Measurements from ENCODE around the gene SEMA3B. TPM values are rescaled to one million over a fixed set of nuclear protein-coding genes. Genes with fewer than 3 reads are reported as not detected.
A peak's percentile ranks its signal among the peaks of the same experiment; 100 is the strongest.

Gene SEMA3B
- total and polyA plus RNA-seq, 2 of the 4 experiments (the other 2 are of a cell fraction): 4.3 to 29.3 TPM

DNA sequence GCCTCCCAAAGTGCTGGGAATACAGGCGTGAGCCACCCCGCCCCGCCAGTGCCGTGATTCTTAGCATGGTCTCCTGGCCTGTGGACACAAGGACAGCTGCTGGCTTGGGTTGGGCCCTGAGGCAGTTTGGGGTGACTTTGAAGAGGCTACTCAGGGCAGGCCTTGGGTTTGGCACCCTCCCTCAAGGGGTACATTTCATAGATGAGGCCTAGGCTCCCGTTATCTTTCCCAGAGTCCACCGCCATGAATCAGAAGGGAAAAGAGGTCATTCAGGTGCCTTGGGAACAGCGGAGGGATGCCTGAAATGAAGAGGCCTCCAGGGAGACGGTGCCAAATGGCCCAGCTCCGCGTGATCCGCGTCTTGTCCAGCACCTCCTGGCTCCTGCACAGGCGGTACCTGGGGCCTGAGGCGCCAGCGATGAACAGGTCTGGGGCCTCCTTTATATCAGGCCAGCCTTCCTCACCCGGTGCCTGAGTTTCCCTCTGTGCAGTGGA is 23.6 kb upstream of the SEMA3B start (continued):
- TF ChIP-seq USF2 (IDR thresholded peaks at IDR 0.05; ENCODE audit: low read depth, low read length): no peak

DNA sequence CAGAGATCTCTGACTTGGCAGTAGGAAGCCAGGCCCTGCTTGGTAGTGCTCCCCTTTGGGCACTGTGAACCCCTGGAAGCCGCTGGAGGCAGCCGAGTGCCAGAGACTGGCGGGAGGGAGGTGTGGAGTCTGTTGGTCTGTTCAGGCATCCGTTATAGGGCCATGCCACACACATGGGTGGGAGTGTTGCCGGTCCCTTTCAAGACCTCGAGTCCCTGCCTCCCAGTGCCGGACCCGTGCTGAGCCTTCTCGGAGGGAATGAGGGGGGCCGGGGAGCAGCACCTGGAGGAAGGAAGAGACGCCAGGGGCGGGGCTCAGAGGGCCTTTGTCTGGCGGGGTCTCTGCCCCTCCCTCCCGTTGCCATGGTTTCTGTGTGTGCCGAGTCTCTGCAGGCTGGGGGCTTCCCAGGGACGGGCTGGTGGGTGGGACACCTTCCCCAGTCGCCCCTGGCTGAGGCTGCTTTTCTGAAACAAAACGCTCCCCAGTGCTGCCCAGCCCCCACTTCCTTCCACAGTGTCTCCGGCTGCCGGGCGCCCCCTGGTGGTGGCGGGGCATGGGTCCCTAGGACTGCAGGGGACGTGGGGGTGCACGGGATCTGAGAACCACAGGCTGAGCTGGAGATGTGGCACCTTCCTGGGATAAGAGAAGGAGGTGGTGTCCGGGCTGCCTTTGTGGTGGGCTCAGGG is 23.0 kb upstream of the SEMA3B start:
- Histone ChIP-seq H3K23ac (ENCODE audit: low read depth, low read length) (peak overlapping the region; percentile 57; the same call in 1 of the 2 replicates), H3K79me1 (ENCODE audit: low read depth in 1 of 2, low read length in 2 of 2) (peaks cover 9 to 87% of the 10 kb centered on the region in 2 experiments), H3K27me3 (ENCODE audit: control insufficient read depth, insufficient read depth, low read length) (no peaks in the 10 kb centered on the region), H3K56ac (ENCODE audit: extremely low read depth, insufficient read depth, low read length) (peak overlapping the region; percentile 65; the same call in 1 of the 2 replicates), H3K4ac (ENCODE audit: low read depth, low read length) (peak overlapping the region; percentile 91), H2AK9ac (replicated peaks; ENCODE audit: low read depth, low read length, poor library complexity) (peak overlapping the region; percentile 98), H3K4me1 (ENCODE audit: control insufficient read depth, insufficient read depth, low read length) (peaks cover 68% of the 10 kb centered on the region), H4K8ac (ENCODE audit: low read depth in 2 of 2, low read length in 2 of 2) (peak overlapping the region; percentile 90 to 98), H3K4me3 (ENCODE audit: insufficient read depth, low read depth, low read length) (peak overlapping the region; percentile 19), H2AFZ (replicated peaks; ENCODE audit: low read length, poor library complexity) (peak overlapping the region; percentile 86), H2AK5ac (ENCODE audit: low read depth, low read length) (peak overlapping the region; percentile 98), H3K36me3 (ENCODE audit: control insufficient read depth, insufficient read depth, low read length) (peaks cover 22% of the 10 kb centered on the region), H2BK15ac (ENCODE audit: low read depth, low read length) (peak overlapping the region; percentile 14; the same call in 1 of the 3 replicates), H3K14ac (replicated peaks; ENCODE audit: low read depth, low read length) (peak overlapping the region; percentile 80), H3K9ac (ENCODE audit: low read depth, low read length) (peak overlapping the region; percentile 61), H3K18ac (ENCODE audit: low read depth, low read length) (no peak overlapping the region; the same call in 1 of the 2 replicates), H4K5ac (ENCODE audit: low read depth, low read length) (peak overlapping the region; percentile 60), H3K9me1 (ENCODE audit: insufficient read depth, low read length) (peaks cover 15% of the 10 kb centered on the region; the same call in 1 of the 2 replicates), H3K27ac (ENCODE audit: insufficient read depth, low read length) (peak overlapping the region; percentile 86), H4K91ac (ENCODE audit: insufficient read depth, low read depth, low read length) (peak overlapping the region; percentile 85), H2BK20ac (ENCODE audit: low read depth, low read length) (peak overlapping the region; percentile 8), H2BK5ac (ENCODE audit: low read depth, low read length, poor library complexity, severe bottlenecking) (peak overlapping the region; percentile 81), H3K4me2 (ENCODE audit: low read depth, low read length) (peak overlapping the region; percentile 72), H4K20me1 (ENCODE audit: insufficient read depth, low read length) (peaks cover 86% of the 10 kb centered on the region), H2BK120ac (ENCODE audit: low read depth, low read length) (peak overlapping the region; percentile 17), H3K9me3 (ENCODE audit: control insufficient read depth, insufficient read depth, low read length) (no peaks in the 10 kb centered on the region)
- DNase-seq: peak; percentile 78
- intact Hi-C loops (cut with micrococcal nuclease) (loop anchor here (1.0 kb wide), 1 partner anchor 19 kb away; no protein-coding TSS in a partner anchor), in situ Hi-C loops (cut with MboI; ENCODE audit: low sequenced_read_pairs) (no loop called here), dilution Hi-C loops (cut with HindIII; ENCODE audit: low sequenced_read_pairs, unreplicated experiment) (no loop called here)
- ATAC-seq (ENCODE audit: low read depth): peak; percentile 90
- BruUV-seq (replicated peaks): no TSS peak
- POLR2A ChIA-PET (ENCODE audit: unreplicated experiment): interaction anchor here (0.6 to 1.0 kb wide), 2 partner anchors 10 to 64 kb away, joined by 3 to 6 read pairs; partner anchors contain the start of gene GNAI2
- CTCF ChIA-PET: interaction anchor here (0.6 to 1.1 kb wide), 10 partner anchors 9 to 135 kb away, joined by 3 to 8 read pairs (median 5); partner anchors contain the start of genes GNAI2 and SEMA3B
- WGBS, 2 experiments (ENCODE audit: extremely low coverage in 2 of 2, insufficient read length in 1 of 2): 0% methylated on average over 3 of the region's 25 CpGs; no CpG with 5 or more reads in 1 of the 2 experiments
- TF ChIP-seq ELK1 (IDR thresholded peaks at IDR 0.05; ENCODE audit: borderline replicate concordance, low read depth, low read length): no peak
- no peak for TF ChIP-seq CHD1 (IDR thresholded peaks at IDR 0.05; ENCODE audit: low read depth, low read length)
- TF ChIP-seq CTCF (conservative IDR thresholded peaks at IDR 0.05; ENCODE audit: low read depth, low read length): peak; percentile 97
- no peak for TF ChIP-seq NFE2L2 (IDR thresholded peaks at IDR 0.05; ENCODE audit: low read depth, low read length)
- no peak for TF ChIP-seq FOS (IDR thresholded peaks at IDR 0.05; ENCODE audit: low read depth, low read length)
- peak; percentile 80 for TF ChIP-seq MAZ (IDR thresholded peaks at IDR 0.05; ENCODE audit: borderline replicate concordance, low read depth, low read length)
- no peak for TF ChIP-seq USF2 (IDR thresholded peaks at IDR 0.05; ENCODE audit: low read depth, low read length)
- no peak for TF ChIP-seq CEBPB (IDR thresholded peaks at IDR 0.05; ENCODE audit: low read depth, low read length)
